GM23338 (cell line): Measurements from ENCODE around the gene FNDC10.
"Not testable (repeated sequence)": the region's sequence is repeated elsewhere in the genome, so short reads cannot be mapped to it uniquely, and the experiment has no call there.

ENCODE experiments used
- CREB1 ChIP-seq: fragments of 250-450 bp; sonication (Bioruptor Pico); IDR thresholded peaks from 2 replicates; pipeline ENCODE4 v1.5.0; 2020; ENCODE audit warnings: low read depth, mild to moderate bottlenecking, moderate library complexity
- CTCF ChIP-seq, 2 experiments: fragments of 200-600 bp in 1 of 2; sonication (generic) in 1 of 2; conservative IDR thresholded peaks; 2 replicates each; pipeline versions ENCODE4 v1.5.1 to v1.6.1; 2016 to 2017; ENCODE audit warnings: antibody characterized with exemption in 2 of 2, low read depth in 2 of 2, mild to moderate bottlenecking in 2 of 2, moderate library complexity in 1 of 2
- EZH2 ChIP-seq: fragments of 200-600 bp; sonication (generic); IDR thresholded peaks from one replicate; pipeline ENCODE4 v1.8.0; 2017; ENCODE audit warnings: antibody characterized with exemption, mild to moderate bottlenecking, low read depth; ENCODE audit not compliant: unreplicated experiment
- EZH2phosphoT487 ChIP-seq: fragments of 200-600 bp; sonication (generic); IDR thresholded peaks from one replicate; pipeline ENCODE4 v1.8.1; 2018; ENCODE audit warnings: antibody characterized with exemption; ENCODE audit not compliant: unreplicated experiment
- JUNB ChIP-seq: IDR thresholded peaks from one replicate; pipeline ENCODE4 v1.6.1; 2016; ENCODE audit warnings: antibody characterized with exemption; ENCODE audit not compliant: unreplicated experiment
- NANOG ChIP-seq: IDR thresholded peaks from 2 replicates; pipeline ENCODE4 v1.6.1; 2016; ENCODE audit warnings: antibody characterized with exemption, borderline replicate concordance
- POLR2AphosphoS5 ChIP-seq: IDR thresholded peaks from 2 replicates; pipeline ENCODE4 v1.6.1; 2016; ENCODE audit warnings: antibody characterized with exemption, low read depth
- REST ChIP-seq: IDR thresholded peaks from one replicate; pipeline ENCODE4 v1.6.1; 2018; ENCODE audit warnings: antibody characterized with exemption; ENCODE audit not compliant: unreplicated experiment
- ZNF114 ChIP-seq: fragments of 250-450 bp; sonication (Bioruptor Pico); IDR thresholded peaks from 2 replicates; pipeline ENCODE4 v1.5.0; 2020; ENCODE audit warnings: mild to moderate bottlenecking, moderate library complexity
- ZNF462 ChIP-seq: fragments of 250-450 bp; sonication (Bioruptor Pico); IDR thresholded peaks from 2 replicates; pipeline ENCODE4 v1.5.0; 2020; ENCODE audit warnings: mild to moderate bottlenecking, moderate library complexity

- TF ChIP-seq CTCF (conservative IDR thresholded peaks at IDR 0.05; ENCODE audit: low read depth in 2 of 2); EZH2; EZH2phosphoT487; CREB1 (CRISPR knock-in tag); REST; POLR2AphosphoS5; NANOG; JUNB; ZNF114 (CRISPR knock-in tag); ZNF462 (CRISPR knock-in tag): not testable (repeated sequence)
Observed at GRCh38 chr1:1637479-1637875, 37.5 kb upstream of the FNDC10 start.
